HCT116 (cell line): ENCODE data around the gene CYP4F12. TPM values are rescaled to one million over a fixed set of nuclear protein-coding genes. Genes with fewer than 3 reads are reported as not detected.

Experiments
- ATAC-seq: fragments of 200-7000 bp; cut with Tn5 transposase; 2 replicates; pipeline ENCODE4 v1.9.1; 2020; ENCODE audit warnings: mild to moderate bottlenecking, moderate library complexity
- BruUV-seq: library from RNA; stranded (reverse); fragments of 400-500 nt; replicated peaks from 2 replicates; lab custom pipeline; 2021; lab: Mats Ljungman, UMichigan
- CTCF ChIA-PET: fragments of 300-600 bp; sonication (Branson Sonifier 250); formaldehyde crosslinking; loops from one replicate; lab custom pipeline; 2021; ENCODE audit warnings: antibody characterized with exemption; lab: Charles Lee
- POLR2A ChIA-PET: fragments of 300-600, 350-600 bp; sonication (Branson Sonifier 250); formaldehyde crosslinking; loops from one replicate; lab custom pipeline; 2021; ENCODE audit warnings: antibody characterized with exemption; lab: Charles Lee
- RAD21 ChIA-PET, 2 experiments: fragments of 300-600 bp; sonication (Branson Sonifier 250); formaldehyde crosslinking; loops; one replicate each; lab custom pipeline; 2023; ENCODE audit warnings: low total read pairs in 2 of 2; ENCODE audit not compliant: uncharacterized antibody in 2 of 2, unreplicated experiment in 2 of 2, low non-redundant PET in 1 of 2; lab: Charles Lee
- DNase-seq: peaks from one replicate; pipeline ENCODE4 v3.0.0-alpha.2; 2010; ENCODE audit warnings: low read depth, low spot score
- H2AFZ ChIP-seq: fragments of 200-600 bp; shearing (Covaris generic), sonication (generic); 2 replicates; pipeline ENCODE4 v1.6.1; 2017; ENCODE audit warnings: low read depth, mixed run types, mixed read lengths, antibody characterized with exemption, low read length; ENCODE audit not compliant: poor library complexity, severe bottlenecking
- H3K27ac ChIP-seq: 2 replicates; pipeline ENCODE4 v1.5.1; 2012; ENCODE audit warnings: low read depth, low read length
- H3K27me3 ChIP-seq: fragments of 200-600 bp; sonication (generic); 2 replicates; pipeline ENCODE4 v1.6.1; 2016; ENCODE audit warnings: mixed run types, low read length, mixed read lengths; ENCODE audit not compliant: insufficient read depth
- H3K36me3 ChIP-seq, 2 experiments: fragments of 200-500 bp in 1 of 2; fragments of 200-600 bp in 1 of 2; sonication (Bioruptor generic) in 1 of 2; sonication (generic) in 1 of 2; 2 replicates each; pipeline versions ENCODE4 v1.5.1 to v1.6.1; 2014 to 2016; ENCODE audit warnings: low read length in 2 of 2, inconsistent platforms in 1 of 2, mixed read lengths in 1 of 2, mixed run types in 1 of 2; ENCODE audit not compliant: insufficient read depth in 2 of 2, control insufficient read depth in 1 of 2
- H3K4me1 ChIP-seq, 2 experiments: fragments of 200-600 bp in 1 of 2; sonication (generic) in 1 of 2; 2 replicates each; pipeline versions ENCODE4 v1.5.1 to v1.6.1; 2012 to 2017; ENCODE audit warnings: low read length in 2 of 2, inconsistent platforms in 1 of 2, mild to moderate bottlenecking in 1 of 2, mixed read lengths in 1 of 2, mixed run types in 1 of 2, moderate library complexity in 1 of 2; ENCODE audit not compliant: insufficient read depth in 2 of 2, control insufficient read depth in 1 of 2
- H3K4me2 ChIP-seq: fragments of 200-600 bp; sonication (generic); 2 replicates; pipeline ENCODE4 v1.6.1; 2017; ENCODE audit warnings: mixed run types, low read length, mixed read lengths
- H3K4me3 ChIP-seq, 2 experiments: fragments of 200-600 bp in 1 of 2; sonication (generic) in 1 of 2; replicated peaks in 1 of 2; 2 replicates each; pipeline ENCODE4 v1.5.1; 2011 to 2016; ENCODE audit warnings: low read length in 2 of 2, control low read depth in 1 of 2, low read depth in 1 of 2, mild to moderate bottlenecking in 1 of 2, mixed read lengths in 1 of 2, mixed run types in 1 of 2
- H3K79me2 ChIP-seq: fragments of 200-600 bp; sonication (generic); 2 replicates; pipeline ENCODE4 v1.6.1; 2017; ENCODE audit warnings: mild to moderate bottlenecking, mixed run types, low read length, moderate library complexity, mixed read lengths; ENCODE audit not compliant: insufficient read depth
- H3K9ac ChIP-seq: fragments of 200-600 bp; sonication (generic); 2 replicates; pipeline ENCODE4 v1.6.1; 2016; ENCODE audit warnings: low read length, mixed read lengths
- H3K9me2 ChIP-seq: fragments of 200-600 bp; sonication (generic), shearing (Covaris generic); 2 replicates; pipeline ENCODE4 v1.6.1; 2017; ENCODE audit warnings: mixed run types, mild to moderate bottlenecking, moderate library complexity; ENCODE audit not compliant: insufficient read depth
- H3K9me3 ChIP-seq, 2 experiments: fragments of 200-500 bp in 1 of 2; fragments of 200-600 bp in 1 of 2; sonication (Bioruptor generic) in 1 of 2; sonication (generic) in 1 of 2; 2 replicates each; pipeline ENCODE4 v1.6.1; 2014 to 2017; ENCODE audit warnings: low read length in 2 of 2, mixed read lengths in 2 of 2, inconsistent platforms in 1 of 2, low read depth in 1 of 2, mild to moderate bottlenecking in 1 of 2, mixed run types in 1 of 2, moderate library complexity in 1 of 2; ENCODE audit not compliant: control insufficient read depth in 1 of 2, insufficient read depth in 1 of 2
- H4K20me1 ChIP-seq: fragments of 200-600 bp; sonication (generic), shearing (Covaris generic); 2 replicates; pipeline ENCODE4 v1.6.1; 2017; ENCODE audit warnings: mixed run types, mild to moderate bottlenecking, moderate library complexity; ENCODE audit not compliant: insufficient read depth
- ATF3 ChIP-seq: IDR thresholded peaks from 2 replicates; pipeline ENCODE4 v1.6.1; 2012
- CBX3 ChIP-seq: IDR thresholded peaks from 2 replicates; pipeline ENCODE4 v1.6.1; 2012; ENCODE audit warnings: low read depth
- CEBPB ChIP-seq: IDR thresholded peaks from 2 replicates; pipeline ENCODE4 v1.6.1; 2012; ENCODE audit warnings: low read depth
- CTCF ChIP-seq, 3 experiments: fragments of 200-600 bp in 1 of 3; sonication (generic) in 1 of 3; IDR thresholded peaks in 2 of 3; conservative IDR thresholded peaks in 1 of 3; 2 replicates each; pipeline ENCODE4 v1.5.1; 2012 to 2017; ENCODE audit warnings: low read depth in 2 of 3, low read length in 2 of 3, antibody characterized with exemption in 1 of 3, borderline replicate concordance in 1 of 3, control low read depth in 1 of 3, mild to moderate bottlenecking in 1 of 3, mixed read lengths in 1 of 3, mixed run types in 1 of 3, moderate library complexity in 1 of 3; ENCODE audit not compliant: insufficient read depth in 1 of 3
- EGR1 ChIP-seq: IDR thresholded peaks from 2 replicates; pipeline ENCODE4 v1.6.1; 2012; ENCODE audit warnings: low read depth
- EZH2 ChIP-seq: fragments of 200-600 bp; sonication (generic); IDR thresholded peaks from 2 replicates; pipeline ENCODE4 v1.6.1; 2017; ENCODE audit warnings: antibody characterized with exemption, mixed run types
- FOSL1 ChIP-seq: IDR thresholded peaks from 2 replicates; pipeline ENCODE4 v1.6.1; 2012; ENCODE audit warnings: low read depth
- JUND ChIP-seq: IDR thresholded peaks from 2 replicates; pipeline ENCODE4 v1.6.1; 2012
- MAX ChIP-seq: IDR thresholded peaks from 2 replicates; pipeline ENCODE4 v1.6.1; 2012
- POLR2A ChIP-seq: IDR thresholded peaks from 2 replicates; pipeline ENCODE4 v1.7.0; 2011; ENCODE audit warnings: borderline replicate concordance; ENCODE audit not compliant: insufficient read depth, insufficient read length; ENCODE audit errors: extremely low read depth
- POLR2AphosphoS5 ChIP-seq: IDR thresholded peaks from 2 replicates; pipeline ENCODE4 v1.6.1; 2011; ENCODE audit warnings: mild to moderate bottlenecking, low read depth, low read length, moderate library complexity
- RAD21 ChIP-seq: IDR thresholded peaks from 2 replicates; pipeline ENCODE4 v1.6.1; 2012; ENCODE audit warnings: low read depth, mild to moderate bottlenecking
- REST ChIP-seq: IDR thresholded peaks from 2 replicates; pipeline ENCODE4 v1.6.1; 2012; ENCODE audit warnings: low read depth
- SIN3A ChIP-seq: IDR thresholded peaks from 2 replicates; pipeline ENCODE4 v1.6.1; 2012; ENCODE audit warnings: low read depth
- SP1 ChIP-seq: IDR thresholded peaks from 2 replicates; pipeline ENCODE4 v1.6.1; 2012; ENCODE audit warnings: low read depth
- SRF ChIP-seq: IDR thresholded peaks from 2 replicates; pipeline ENCODE4 v1.6.1; 2012; ENCODE audit warnings: low read depth
- ZBTB33 ChIP-seq: IDR thresholded peaks from 2 replicates; pipeline ENCODE4 v1.6.1; 2011; ENCODE audit warnings: mild to moderate bottlenecking, low read length, moderate library complexity; ENCODE audit not compliant: insufficient replicate concordance; ENCODE audit errors: extremely low read depth
- ZFX ChIP-seq: fragments of 450-650 bp; IDR thresholded peaks from 2 replicates; pipeline ENCODE4 v1.6.1; 2017
- ZNF274 ChIP-seq: fragments of 200-500 bp; sonication (Bioruptor generic); IDR thresholded peaks from 2 replicates; pipeline ENCODE4 v1.6.1; 2014; ENCODE audit warnings: mild to moderate bottlenecking, low read depth, low read length, inconsistent platforms
- intact Hi-C: fragments of 100-400 bp; cut with micrococcal nuclease; formaldehyde crosslinking; loops from 2 replicates; pipeline ENCODE4 v1.10.0; 2022
- total RNA-seq: library from RNA; stranded (reverse); gene quantifications from one replicate; pipeline ENCODE4 v1.2.1, GENCODE V29; 2021; ENCODE audit not compliant: unreplicated experiment

CYP4F12 gene
- total RNA-seq, 1 experiment from 2014 or later: 4.4 TPM

GRCh38 chr19:15679089-15679488, 6.2 kb downstream of the CYP4F12 start:
- no peak overlapping the region for H3K27ac ChIP-seq
- no peaks in the 10 kb centered on the region for H3K36me3 ChIP-seq
- BruUV-seq: no TSS peak
- no peaks in the 10 kb centered on the region for H3K4me1 ChIP-seq
- H3K9me2 ChIP-seq: no peaks in the 10 kb centered on the region
- no peaks in the 10 kb centered on the region for H3K79me2 ChIP-seq
- ChIA-PET POLR2A (no interaction called here), CTCF (no interaction called here), RAD21 (no interaction called here)
- H4K20me1 ChIP-seq: no peaks in the 10 kb centered on the region
- no peak for ATAC-seq
- no peaks in the 10 kb centered on the region for H3K9me3 ChIP-seq
- H3K27me3 ChIP-seq: peaks cover 4% of the 10 kb centered on the region; the same call in 1 of the 2 replicates
- no peak overlapping the region for H2AFZ ChIP-seq
- H3K4me2 ChIP-seq: no peak overlapping the region
- H3K4me3 ChIP-seq: no peak overlapping the region
- no peak overlapping the region for H3K9ac ChIP-seq
- TF ChIP-seq SP1: no peak
- TF ChIP-seq MAX: no peak
- no peak for TF ChIP-seq EGR1
- no peak for TF ChIP-seq SIN3A
- TF ChIP-seq ATF3: no peak
- no peak for TF ChIP-seq CTCF (IDR thresholded peaks at IDR 0.05 in 2 of 3, conservative IDR thresholded peaks at IDR 0.05 in 1 of 3; ENCODE audit: borderline replicate concordance in 1 of 3, insufficient read depth in 1 of 3, low read depth in 2 of 3, low read length in 2 of 3)
- no peak for TF ChIP-seq ZNF274
- no peak for TF ChIP-seq REST
- no peak for TF ChIP-seq JUND
- TF ChIP-seq SRF: no peak
- no peak for TF ChIP-seq POLR2AphosphoS5
- no peak for TF ChIP-seq CEBPB
- no peak for TF ChIP-seq CBX3
- TF ChIP-seq EZH2: no peak
- TF ChIP-seq ZBTB33: no peak
- no peak for TF ChIP-seq FOSL1
- TF ChIP-seq ZFX: no peak
- no peak for TF ChIP-seq POLR2A
- TF ChIP-seq RAD21: no peak
- no peak for DNase-seq
- intact Hi-C loops: no loop called here
